AG08396 (cell line): ENCODE data around the gene MLF2.
A peak's percentile ranks its signal among the peaks of the same experiment; 100 is the strongest.
"Not testable (repeated sequence)": the region's sequence is repeated elsewhere in the genome, so short reads cannot be mapped to it uniquely, and the experiment has no call there.

ENCODE experiments used
- DNase-seq: peaks from one replicate; pipeline ENCODE4 v3.0.0; 2012; ENCODE audit warnings: low spot score, mixed read lengths

Gene MLF2

GRCh38 chr12:6765048-6765633, 12.2 kb upstream of the MLF2 start:
- no peak for DNase-seq

- DNase-seq = peak; percentile 96
Observed at GRCh38 chr12:6764011-6764828, 11.3 kb upstream of the MLF2 start.

- no peak for DNase-seq
Observed at GRCh38 chr12:6763380-6763779, 10.4 kb upstream of the MLF2 start.

- DNase-seq = no peak
Observed at GRCh38 chr12:6759741-6760140, 6.8 kb upstream of the MLF2 start.

- DNase-seq = no peak
Observed at GRCh38 chr12:6758506-6759095, 5.7 kb upstream of the MLF2 start.

- DNase-seq = no peak
Observed at GRCh38 chr12:6757028-6757690, 4.2 kb upstream of the MLF2 start.

GRCh38 chr12:6754411-6754810, 1.5 kb upstream of the MLF2 start:
- no peak for DNase-seq

- no peak for DNase-seq
Observed at GRCh38 chr12:6753772-6754356, 923 bp upstream of the MLF2 start.

- peak; percentile 79 for DNase-seq
Observed at GRCh38 chr12:6752167-6752920, 597 bp downstream of the MLF2 start.

- no peak for DNase-seq
Observed at GRCh38 chr12:6751767-6752166, 1.2 kb downstream of the MLF2 start.

- no peak for DNase-seq
Observed at GRCh38 chr12:6750506-6750905, 2.4 kb downstream of the MLF2 start.

- DNase-seq = no peak
Observed at GRCh38 chr12:6748761-6749160, 4.2 kb downstream of the MLF2 start.

GRCh38 chr12:6747216-6747615, 5.7 kb downstream of the MLF2 start:
- no peak for DNase-seq

GRCh38 chr12:6745741-6746525, 7.0 kb downstream of the MLF2 start:
- DNase-seq = no peak

GRCh38 chr12:6743300-6743699, 9.6 kb downstream of the MLF2 start:
- DNase-seq = not testable (repeated sequence)

- no peak for DNase-seq
Observed at GRCh38 chr12:6742834-6743233, 10.1 kb downstream of the MLF2 start.

- DNase-seq = not testable (repeated sequence)
Observed at GRCh38 chr12:6742080-6742479, 10.9 kb downstream of the MLF2 start.

- DNase-seq = no peak
Observed at GRCh38 chr12:6736754-6737153, 16.2 kb downstream of the MLF2 start.

- peak; percentile 68 for DNase-seq
Observed at GRCh38 chr12:6735448-6736191, 17.3 kb downstream of the MLF2 start.
